Measurements from ENCODE around the gene ATP11B. TPM values are rescaled to one million over a fixed set of nuclear protein-coding genes. Genes with fewer than 3 reads are reported as not detected.

Gene ATP11B
- polyA plus RNA-seq, 3 donors: 11.1 to 25.1 (median 13.5) TPM

DNA sequence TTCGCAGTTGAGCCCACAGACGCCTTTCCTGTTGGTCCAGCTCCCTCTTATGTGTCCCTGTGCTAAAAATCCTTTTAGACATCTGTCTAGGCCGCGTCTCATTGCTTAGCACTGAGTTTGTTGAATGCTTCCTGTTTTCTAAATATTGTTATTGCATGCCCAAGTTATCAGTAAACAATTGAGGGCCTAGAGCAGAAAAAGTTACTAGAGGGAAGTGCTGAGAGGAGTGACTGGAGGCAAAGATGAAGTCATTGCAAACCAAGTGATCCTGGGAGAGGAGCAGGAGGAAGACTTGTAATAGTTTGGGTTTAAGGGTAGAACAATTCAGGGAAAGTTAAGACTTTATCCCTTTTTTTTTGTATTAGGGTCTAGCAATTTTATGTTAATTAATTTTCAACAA is 98.9 kb downstream of the ATP11B start:
- Histone ChIP-seq H3K79me2 (ENCODE audit: insufficient read depth, low read length) (no peaks in the 10 kb centered on the region), H2AFZ (ENCODE audit: insufficient read depth, low read depth, low read length, poor library complexity, severe bottlenecking) (no peak overlapping the region)
- H3K4me3 Mint-ChIP-seq: no peak overlapping the region

DNA sequence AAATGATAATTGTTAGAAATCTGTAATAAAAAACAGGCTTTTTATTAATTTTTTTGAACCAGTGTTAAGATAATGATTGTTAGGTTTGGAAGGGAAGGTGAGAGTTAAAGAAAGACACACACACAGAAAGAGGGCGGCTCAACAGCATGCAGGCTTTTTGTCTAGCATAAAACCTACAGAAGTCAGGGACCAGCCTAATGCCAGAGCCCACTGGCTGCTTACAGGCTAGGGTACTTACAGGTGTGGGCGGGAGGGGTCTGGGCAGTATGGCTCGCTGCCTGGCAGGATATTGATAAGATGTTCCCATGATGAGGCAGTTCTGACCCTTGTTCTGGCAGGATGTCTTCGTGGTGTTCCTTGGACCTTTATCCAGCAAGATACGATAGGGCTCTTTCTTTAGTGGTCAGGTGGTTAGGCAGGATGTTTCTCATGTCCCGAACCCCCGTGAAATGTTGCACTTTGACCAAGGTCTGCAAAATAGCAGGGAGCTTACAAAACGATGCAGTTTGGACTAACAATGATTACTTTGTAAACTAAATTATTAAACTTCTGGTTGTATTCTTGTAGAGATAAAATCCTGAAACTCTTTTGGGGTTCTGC is 102.3 kb downstream of the ATP11B start:
- Mint-ChIP-seq H3K4me1 (no peaks in the 10 kb centered on the region), H3K36me3 (peaks cover 60 to 62% of the 10 kb centered on the region in 2 donors), H3K4me3 (no peak overlapping the region), H3K9me3 (no peaks in the 10 kb centered on the region), H3K27me3 (ENCODE audit: low read depth in 3 of 3) (no peaks in the 10 kb centered on the region), H3K27ac (no peak overlapping the region)
- no peaks in the 10 kb centered on the region for H3K27me3 ChIP-seq (ENCODE audit: control insufficient read depth in 2 of 2, insufficient read depth in 2 of 2, low read length in 2 of 2)
- no peak overlapping the region for H3K4me2 ChIP-seq (replicated peaks; ENCODE audit: extremely low read depth, low read length, poor library complexity, severe bottlenecking)
- H3K36me3 ChIP-seq (replicated peaks in 1 of 2; ENCODE audit: control insufficient read depth in 1 of 2, insufficient read depth in 2 of 2, low read length in 2 of 2): peaks cover 63 to 93% of the 10 kb centered on the region in 2 donors
- no peaks in the 10 kb centered on the region for H4K20me1 ChIP-seq (ENCODE audit: insufficient read depth, low read length)
- H3K27ac ChIP-seq (ENCODE audit: low read depth in 1 of 2, low read length in 2 of 2): no peak overlapping the region
- no peak for DNase-seq
- TF ChIP-seq, protein P1, sequence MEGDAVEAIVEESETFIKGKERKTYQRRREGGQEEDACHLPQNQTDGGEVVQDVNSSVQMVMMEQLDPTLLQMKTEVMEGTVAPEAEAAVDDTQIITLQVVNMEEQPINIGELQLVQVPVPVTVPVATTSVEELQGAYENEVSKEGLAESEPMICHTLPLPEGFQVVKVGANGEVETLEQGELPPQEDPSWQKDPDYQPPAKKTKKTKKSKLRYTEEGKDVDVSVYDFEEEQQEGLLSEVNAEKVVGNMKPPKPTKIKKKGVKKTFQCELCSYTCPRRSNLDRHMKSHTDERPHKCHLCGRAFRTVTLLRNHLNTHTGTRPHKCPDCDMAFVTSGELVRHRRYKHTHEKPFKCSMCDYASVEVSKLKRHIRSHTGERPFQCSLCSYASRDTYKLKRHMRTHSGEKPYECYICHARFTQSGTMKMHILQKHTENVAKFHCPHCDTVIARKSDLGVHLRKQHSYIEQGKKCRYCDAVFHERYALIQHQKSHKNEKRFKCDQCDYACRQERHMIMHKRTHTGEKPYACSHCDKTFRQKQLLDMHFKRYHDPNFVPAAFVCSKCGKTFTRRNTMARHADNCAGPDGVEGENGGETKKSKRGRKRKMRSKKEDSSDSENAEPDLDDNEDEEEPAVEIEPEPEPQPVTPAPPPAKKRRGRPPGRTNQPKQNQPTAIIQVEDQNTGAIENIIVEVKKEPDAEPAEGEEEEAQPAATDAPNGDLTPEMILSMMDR (IDR thresholded peaks at IDR 0.05): no peak
- H3K9me3 ChIP-seq (replicated peaks in 1 of 2; ENCODE audit: control insufficient read depth in 1 of 2, insufficient read depth in 1 of 2, low read length in 2 of 2): no peaks in the 10 kb centered on the region
- no peak overlapping the region for H3K9ac ChIP-seq (ENCODE audit: insufficient read depth, low read length, poor library complexity, severe bottlenecking)
- 93% methylated on average over 6 of the region's 8 CpGs for WGBS (ENCODE audit: insufficient coverage)
- no peak overlapping the region for H2AFZ ChIP-seq (ENCODE audit: insufficient read depth, low read depth, low read length, poor library complexity, severe bottlenecking)
- H3K79me2 ChIP-seq (ENCODE audit: insufficient read depth, low read length): no peaks in the 10 kb centered on the region
- intact Hi-C loops (cut with micrococcal nuclease): no loop called here
- no peaks in the 10 kb centered on the region for H3K4me1 ChIP-seq (ENCODE audit: control insufficient read depth in 1 of 2, insufficient read depth in 2 of 2, low read length in 2 of 2)
- no peak overlapping the region for H3K4me3 ChIP-seq (replicated peaks in 1 of 3; ENCODE audit: low read depth in 2 of 3, low read length in 3 of 3)

More for the DNA sequence above, 98.9 kb downstream of the ATP11B start:
- DNase-seq: no peak
- Histone ChIP-seq H3K36me3 (replicated peaks in 1 of 2; ENCODE audit: control insufficient read depth in 1 of 2, insufficient read depth in 2 of 2, low read length in 2 of 2) (peaks cover 64 to 95% of the 10 kb centered on the region in 2 donors), H3K27me3 (ENCODE audit: control insufficient read depth in 2 of 2, insufficient read depth in 2 of 2, low read length in 2 of 2) (no peaks in the 10 kb centered on the region), H3K4me2 (replicated peaks; ENCODE audit: extremely low read depth, low read length, poor library complexity, severe bottlenecking) (no peak overlapping the region), H3K4me3 (replicated peaks in 1 of 3; ENCODE audit: low read depth in 2 of 3, low read length in 3 of 3) (no peak overlapping the region), H3K9ac (ENCODE audit: insufficient read depth, low read length, poor library complexity, severe bottlenecking) (no peak overlapping the region), H3K27ac (ENCODE audit: low read depth in 1 of 2, low read length in 2 of 2) (peak overlapping the region in 1 of 2 donors; percentile 12), H3K4me1 (ENCODE audit: control insufficient read depth in 1 of 2, insufficient read depth in 2 of 2, low read length in 2 of 2) (no peaks in the 10 kb centered on the region), H4K20me1 (ENCODE audit: insufficient read depth, low read length) (no peaks in the 10 kb centered on the region), H3K9me3 (replicated peaks in 1 of 2; ENCODE audit: control insufficient read depth in 1 of 2, insufficient read depth in 1 of 2, low read length in 2 of 2) (no peaks in the 10 kb centered on the region)
- 100% methylated on average over 2 of the region's 4 CpGs for WGBS (ENCODE audit: insufficient coverage)
- peak overlapping the region in 4 of 7 donors; percentile 5 to 79 (median 36) for H3K27ac Mint-ChIP-seq
- TF ChIP-seq, protein P1 (IDR thresholded peaks at IDR 0.05): no peak
- intact Hi-C loops (cut with micrococcal nuclease): no loop called here
- no peaks in the 10 kb centered on the region for H3K4me1 Mint-ChIP-seq
- no peaks in the 10 kb centered on the region for H3K27me3 Mint-ChIP-seq (ENCODE audit: low read depth in 3 of 3)
- no peaks in the 10 kb centered on the region for H3K9me3 Mint-ChIP-seq
- peaks cover 66 to 69% of the 10 kb centered on the region in 2 donors for H3K36me3 Mint-ChIP-seq
